ENCODE results near the gene NKD2.

- no peak for TF ChIP-seq MAFK (IDR thresholded peaks at IDR 0.05; ENCODE audit: low read depth, low read length)
- TF ChIP-seq, protein P1, sequence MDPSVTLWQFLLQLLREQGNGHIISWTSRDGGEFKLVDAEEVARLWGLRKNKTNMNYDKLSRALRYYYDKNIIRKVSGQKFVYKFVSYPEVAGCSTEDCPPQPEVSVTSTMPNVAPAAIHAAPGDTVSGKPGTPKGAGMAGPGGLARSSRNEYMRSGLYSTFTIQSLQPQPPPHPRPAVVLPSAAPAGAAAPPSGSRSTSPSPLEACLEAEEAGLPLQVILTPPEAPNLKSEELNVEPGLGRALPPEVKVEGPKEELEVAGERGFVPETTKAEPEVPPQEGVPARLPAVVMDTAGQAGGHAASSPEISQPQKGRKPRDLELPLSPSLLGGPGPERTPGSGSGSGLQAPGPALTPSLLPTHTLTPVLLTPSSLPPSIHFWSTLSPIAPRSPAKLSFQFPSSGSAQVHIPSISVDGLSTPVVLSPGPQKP (IDR thresholded peaks at IDR 0.05; ENCODE audit: borderline replicate concordance, low read depth, low read length): no peak
- TF ChIP-seq NFE2L2 (IDR thresholded peaks at IDR 0.05; ENCODE audit: low read depth, low read length): no peak
- no peak for TF ChIP-seq CEBPB (IDR thresholded peaks at IDR 0.05; ENCODE audit: low read depth, low read length)
- no peak for TF ChIP-seq POLR2A (IDR thresholded peaks at IDR 0.05; ENCODE audit: low read depth, low read length)
- no peak for TF ChIP-seq CTCF (conservative IDR thresholded peaks at IDR 0.05; ENCODE audit: low read depth, low read length)
- TF ChIP-seq FOS (IDR thresholded peaks at IDR 0.05; ENCODE audit: low read depth, low read length): no peak
- TF ChIP-seq USF2 (IDR thresholded peaks at IDR 0.05; ENCODE audit: low read depth, low read length): no peak
- TF ChIP-seq MXI1 (IDR thresholded peaks at IDR 0.05; ENCODE audit: borderline replicate concordance, low read depth, low read length): no peak
- TF ChIP-seq SMC3 (IDR thresholded peaks at IDR 0.05; ENCODE audit: low read depth, low read length): no peak
- no peak for TF ChIP-seq BHLHE40 (IDR thresholded peaks at IDR 0.05; ENCODE audit: low read depth, low read length)
- no peak for TF ChIP-seq MAZ (IDR thresholded peaks at IDR 0.05; ENCODE audit: borderline replicate concordance, low read depth, low read length)
- no peak for TF ChIP-seq RAD21 (IDR thresholded peaks at IDR 0.05; ENCODE audit: low read length)
These were observed 3.2 kb downstream of the NKD2 start for GRCh38 chr5:1011741-1012312.

Measured in IMR-90 (cell line).